Panc1 (cell line): ENCODE measurements around the gene PRKCB. TPM values are rescaled to one million over a fixed set of nuclear protein-coding genes. Genes with fewer than 3 reads are reported as not detected.

Experiments
- ATAC-seq: fragments of 200-7000 bp; cut with Tn5 transposase; 2 replicates; pipeline ENCODE4 v1.9.1; 2020; ENCODE audit warnings: mild to moderate bottlenecking, moderate library complexity
- BruUV-seq: library from RNA; stranded (reverse); fragments of 400-500 nt; replicated peaks from 2 replicates; lab custom pipeline; 2021; lab: Mats Ljungman, UMichigan
- CTCF ChIA-PET: fragments of 300-600 bp; sonication (Branson Sonifier 250); formaldehyde crosslinking; loops from one replicate; lab custom pipeline; 2022; ENCODE audit warnings: antibody characterized with exemption; lab: Charles Lee
- POLR2A ChIA-PET: fragments of 300-600 bp; sonication (Branson Sonifier 250); formaldehyde crosslinking; loops from one replicate; lab custom pipeline; 2022; ENCODE audit warnings: antibody characterized with exemption; lab: Charles Lee
- DNase-seq: peaks from one replicate; pipeline ENCODE4 v3.0.0-alpha.2; 2010; ENCODE audit warnings: low read depth, low spot score
- H3K27ac ChIP-seq: 2 replicates; pipeline ENCODE4 v1.5.1; 2011; ENCODE audit warnings: mild to moderate bottlenecking, low read length, inconsistent platforms
- H3K27me3 ChIP-seq: fragments of 200-500 bp; sonication (Bioruptor generic); 2 replicates; pipeline ENCODE4 v1.6.0; 2014; ENCODE audit warnings: low read length, inconsistent platforms; ENCODE audit not compliant: control insufficient read depth, insufficient read depth
- H3K36me3 ChIP-seq: fragments of 200-500 bp; sonication (Bioruptor generic); 2 replicates; pipeline ENCODE4 v1.5.1; 2014; ENCODE audit warnings: inconsistent platforms, mild to moderate bottlenecking, low read length, moderate library complexity; ENCODE audit not compliant: control insufficient read depth, insufficient read depth
- H3K4me1 ChIP-seq: 2 replicates; pipeline ENCODE4 v1.5.1; 2011; ENCODE audit warnings: inconsistent platforms, mild to moderate bottlenecking, low read length, moderate library complexity; ENCODE audit not compliant: control insufficient read depth, insufficient read depth
- H3K4me3 ChIP-seq, 2 experiments: 2 replicates each; pipeline ENCODE4 v1.5.1; 2011 to 2012; ENCODE audit warnings: low read depth in 2 of 2, low read length in 2 of 2, mild to moderate bottlenecking in 2 of 2, inconsistent platforms in 1 of 2, moderate library complexity in 1 of 2
- H3K9me3 ChIP-seq: fragments of 200-500 bp; sonication (Bioruptor generic); 2 replicates; pipeline ENCODE4 v1.5.1; 2014; ENCODE audit warnings: low read depth, mild to moderate bottlenecking, inconsistent platforms, low read length, moderate library complexity; ENCODE audit not compliant: control insufficient read depth, insufficient read depth
- CTCF ChIP-seq: fragments of 450-650 bp; IDR thresholded peaks from 2 replicates; pipeline ENCODE4 v1.5.1; 2017; ENCODE audit warnings: mild to moderate bottlenecking
- POLR2AphosphoS5 ChIP-seq: IDR thresholded peaks from 2 replicates; pipeline ENCODE4 v1.6.1; 2012; ENCODE audit warnings: mild to moderate bottlenecking, low read depth, low read length, moderate library complexity
- REST ChIP-seq, 2 experiments: IDR thresholded peaks; 2 replicates each; pipeline ENCODE4 v1.6.1; 2011 to 2012; ENCODE audit warnings: low read depth in 2 of 2, control low read depth in 1 of 2, low read length in 1 of 2, mild to moderate bottlenecking in 1 of 2, moderate library complexity in 1 of 2; ENCODE audit not compliant: insufficient read depth in 1 of 2
- SIN3A ChIP-seq: IDR thresholded peaks from 2 replicates; pipeline ENCODE4 v1.6.1; 2012; ENCODE audit warnings: low read depth, mild to moderate bottlenecking, low read length, moderate library complexity, borderline replicate concordance; ENCODE audit not compliant: insufficient read depth
- TCF7L2 ChIP-seq: IDR thresholded peaks from 2 replicates; pipeline ENCODE4 v1.6.1; 2011; ENCODE audit warnings: mild to moderate bottlenecking, low read depth, low read length, inconsistent platforms
- in situ Hi-C: cut with HindIII; loops from 2 replicates; pipeline ENCODE4 v1.10.0; 2016; ENCODE audit warnings: low sequenced_read_pairs, low pct_unique_long_range_greater_than_20kb
- intact Hi-C: fragments of 100-400 bp; cut with micrococcal nuclease; formaldehyde crosslinking; loops from one replicate; pipeline ENCODE4 v1.10.0; 2022; ENCODE audit not compliant: unreplicated experiment
- total RNA-seq: library from RNA; stranded (reverse); gene quantifications from one replicate; pipeline ENCODE4 v1.2.1, GENCODE V29; 2021; ENCODE audit not compliant: unreplicated experiment

PRKCB gene
- total RNA-seq, 1 experiment from 2014 or later = 0.41 TPM

GRCh38 chr16:23848958-23849357, 13.2 kb downstream of the PRKCB start:
- POLR2A ChIA-PET = no interaction called here
- intact Hi-C loops (no loop called here), in situ Hi-C loops (no loop called here)
- no TSS peak for BruUV-seq
- Histone ChIP-seq H3K27me3 (peaks cover 13% of the 10 kb centered on the region; the same call in 1 of the 2 replicates), H3K4me1 (no peaks in the 10 kb centered on the region), H3K4me3 (no peak overlapping the region), H3K9me3 (no peaks in the 10 kb centered on the region), H3K36me3 (no peaks in the 10 kb centered on the region), H3K27ac (no peak overlapping the region)
- CTCF ChIA-PET = no interaction called here
- TF ChIP-seq POLR2AphosphoS5 = no peak
- no peak for TF ChIP-seq REST (IDR thresholded peaks at IDR 0.05; ENCODE audit: insufficient read depth in 1 of 2, low read depth in 2 of 2, low read length in 1 of 2)
- no peak for TF ChIP-seq CTCF
- no peak for TF ChIP-seq SIN3A
- TF ChIP-seq TCF7L2 = no peak
- DNase-seq (no peak), ATAC-seq (no peak)

- in situ Hi-C loops = no loop called here
- Histone ChIP-seq H3K36me3 (no peaks in the 10 kb centered on the region), H3K4me1 (no peaks in the 10 kb centered on the region), H3K9me3 (no peaks in the 10 kb centered on the region), H3K27me3 (peaks cover 9% of the 10 kb centered on the region; the same call in 1 of the 2 replicates), H3K27ac (no peak overlapping the region), H3K4me3 (no peak overlapping the region)
- no TSS peak for BruUV-seq
- intact Hi-C loops = no loop called here
- DNase-seq (no peak), ATAC-seq (no peak)
- TF ChIP-seq SIN3A = no peak
- ChIA-PET CTCF (interaction anchor here (0.7 kb wide), 1 partner anchor 30 kb away, joined by 3 read pairs; no protein-coding TSS in a partner anchor), POLR2A (no interaction called here)
Measured at GRCh38 chr16:23852794-23853562, 17.2 kb downstream of the PRKCB start.

GRCh38 chr16:23855010-23855409, 19.2 kb downstream of the PRKCB start:
- Histone ChIP-seq H3K27me3 (peaks cover 9% of the 10 kb centered on the region; the same call in 1 of the 2 replicates), H3K9me3 (no peaks in the 10 kb centered on the region), H3K4me3 (no peak overlapping the region), H3K36me3 (no peaks in the 10 kb centered on the region), H3K4me1 (no peaks in the 10 kb centered on the region), H3K27ac (no peak overlapping the region)
- DNase-seq (no peak), ATAC-seq (no peak)
- in situ Hi-C loops = no loop called here
- POLR2A ChIA-PET = no interaction called here
- intact Hi-C loops = no loop called here
- CTCF ChIA-PET = no interaction called here
- no TSS peak for BruUV-seq
- no peak for TF ChIP-seq SIN3A
- no peak for TF ChIP-seq REST (IDR thresholded peaks at IDR 0.05; ENCODE audit: insufficient read depth in 1 of 2, low read depth in 2 of 2, low read length in 1 of 2)
- TF ChIP-seq TCF7L2 = no peak
- no peak for TF ChIP-seq POLR2AphosphoS5
- TF ChIP-seq CTCF = no peak
